OCI-LY7 (cell line): Measurements from ENCODE around the gene LRRC73. TPM values are rescaled to one million over a fixed set of nuclear protein-coding genes. Genes with fewer than 3 reads are reported as not detected.

Experiments
- BruUV-seq: library from RNA; stranded (reverse); fragments of 400-500 nt; replicated peaks from 2 replicates; lab custom pipeline; 2021; lab: Mats Ljungman, UMichigan
- CTCF ChIA-PET: fragments of 300-600 bp; sonication (Branson Sonifier 250); formaldehyde crosslinking; loops from one replicate; lab custom pipeline; 2022; ENCODE audit warnings: antibody characterized with exemption; ENCODE audit not compliant: unreplicated experiment; lab: Charles Lee
- POLR2A ChIA-PET: fragments of 300-600 bp; sonication (Branson Sonifier 250); formaldehyde crosslinking; loops from one replicate; lab custom pipeline; 2022; ENCODE audit warnings: antibody characterized with exemption; lab: Charles Lee
- DNase-seq: peaks from one replicate; pipeline ENCODE4 v3.0.0-alpha.2; 2015; ENCODE audit warnings: low spot score
- H2AFZ ChIP-seq: fragments of 200-600 bp; sonication (generic), shearing (Covaris generic); 2 replicates; pipeline ENCODE4 v1.6.1; 2014; ENCODE audit warnings: mild to moderate bottlenecking, antibody characterized with exemption, low read length, moderate library complexity
- H3K27ac ChIP-seq: fragments of 200-600 bp; sonication (generic); 2 replicates; pipeline ENCODE4 v1.5.1; 2014; ENCODE audit warnings: mixed run types, low read depth, mild to moderate bottlenecking, moderate library complexity, low read length, inconsistent platforms; ENCODE audit not compliant: poor library complexity, severe bottlenecking
- H3K36me3 ChIP-seq: fragments of 200-600 bp; sonication (generic); 2 replicates; pipeline ENCODE4 v1.6.1; 2014; ENCODE audit warnings: mild to moderate bottlenecking, antibody characterized with exemption, low read length, moderate library complexity, mixed read lengths; ENCODE audit not compliant: insufficient read depth
- H3K4me1 ChIP-seq: fragments of 200-600 bp; sonication (generic); 2 replicates; pipeline ENCODE4 v1.5.1; 2014; ENCODE audit warnings: mild to moderate bottlenecking, low read length; ENCODE audit not compliant: insufficient read depth, poor library complexity, severe bottlenecking
- H3K4me2 ChIP-seq: fragments of 200-600 bp; sonication (generic); 2 replicates; pipeline ENCODE4 v1.6.1; 2014; ENCODE audit warnings: mild to moderate bottlenecking, low read length
- H3K4me3 ChIP-seq: fragments of 200-600 bp; sonication (generic); 2 replicates; pipeline ENCODE4 v1.5.1; 2014; ENCODE audit warnings: mild to moderate bottlenecking, low read depth, low read length; ENCODE audit not compliant: poor library complexity, severe bottlenecking
- H3K79me2 ChIP-seq: fragments of 200-600 bp; sonication (generic); 2 replicates; pipeline ENCODE4 v1.6.1; 2016; ENCODE audit warnings: low read depth, mild to moderate bottlenecking, low read length, moderate library complexity, mixed read lengths; ENCODE audit not compliant: insufficient read depth
- H3K9me2 ChIP-seq: fragments of 200-600 bp; sonication (generic); 2 replicates; pipeline ENCODE4 v1.6.1; 2016; ENCODE audit warnings: mild to moderate bottlenecking, low read length, mixed read lengths; ENCODE audit not compliant: insufficient read depth
- H3K9me3 ChIP-seq: fragments of 200-600 bp; sonication (generic); 2 replicates; pipeline ENCODE4 v1.6.1; 2014; ENCODE audit warnings: mild to moderate bottlenecking, mixed run types, low read length, mixed read lengths
- H4K20me1 ChIP-seq: fragments of 200-600 bp; sonication (generic); 2 replicates; pipeline ENCODE4 v1.6.1; 2014; ENCODE audit warnings: mild to moderate bottlenecking, antibody characterized with exemption, low read length, moderate library complexity, mixed read lengths; ENCODE audit not compliant: insufficient read depth
- EZH2phosphoT487 ChIP-seq: fragments of 200-600 bp; sonication (generic); IDR thresholded peaks from 2 replicates; pipeline ENCODE4 v1.6.1; 2018; ENCODE audit warnings: low read depth, borderline replicate concordance, mild to moderate bottlenecking, mixed run types, antibody characterized with exemption, low read length, moderate library complexity, mixed read lengths
- intact Hi-C: fragments of 100-400 bp; cut with micrococcal nuclease; formaldehyde crosslinking; loops from one replicate; pipeline ENCODE4 v1.10.0; 2022; ENCODE audit not compliant: unreplicated experiment
- total RNA-seq, 2 experiments: library from RNA; depleted of rRNA in 1 of 2; stranded (reverse); fragments of >200 nt in 1 of 2; shearing (Covaris generic) in 1 of 2; gene quantifications; 2 replicates each; pipeline ENCODE4 v1.2.3, GENCODE V29; 2014 to 2022
- TF ChIP-seq, protein P1 (sequence below): fragments of 200-600 bp; sonication (generic); conservative IDR thresholded peaks from 2 replicates; pipeline ENCODE4 v1.5.1; 2014; ENCODE audit warnings: mild to moderate bottlenecking, antibody characterized with exemption, low read length, moderate library complexity, mixed read lengths

LRRC73 gene
- total RNA-seq, 2 experiments from 2014 or later = 0.19 to 0.25 TPM

DNA sequence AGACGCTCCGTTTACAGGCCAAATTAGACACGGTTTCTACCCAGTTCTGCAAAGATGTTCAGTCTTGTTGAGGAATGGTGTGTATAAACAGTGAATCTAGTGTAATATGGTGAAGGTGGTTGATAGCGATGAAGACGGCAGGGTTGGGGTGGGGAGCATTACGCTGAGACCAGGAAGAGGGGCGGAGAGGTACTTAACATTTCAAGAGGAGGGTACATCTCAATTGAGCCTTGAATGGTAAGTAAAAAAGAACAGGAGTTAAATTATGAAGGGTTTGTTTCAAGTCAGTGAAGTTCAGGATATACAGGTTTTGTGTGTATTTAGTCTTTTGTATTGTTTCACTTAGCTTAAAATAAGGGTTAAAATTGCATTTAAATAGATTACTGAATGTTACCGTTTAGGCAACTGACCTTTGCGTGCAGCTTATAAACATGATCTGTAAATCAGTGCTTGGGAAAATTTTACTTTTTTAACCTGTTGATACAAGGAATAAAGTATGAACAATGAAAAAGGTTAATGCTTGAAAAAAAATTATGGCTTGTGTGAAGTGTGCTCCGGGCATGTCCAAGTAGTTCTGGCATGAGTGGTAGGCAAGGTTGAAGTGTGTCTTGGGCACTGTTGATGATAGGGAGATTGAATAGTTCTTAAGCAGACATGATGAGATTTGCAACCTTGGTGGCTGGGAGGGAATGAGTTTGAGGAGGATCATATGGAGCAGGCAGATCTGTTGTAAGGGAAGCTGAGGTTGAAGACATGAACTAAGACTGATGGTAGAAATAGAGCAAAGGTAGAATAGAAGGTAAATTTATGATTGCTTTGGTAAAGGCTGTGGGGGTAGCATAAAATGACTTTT lies 7.6 kb upstream of the LRRC73 start:
- Histone ChIP-seq H3K27ac (peak overlapping the region; percentile 52), H3K4me2 (peak overlapping the region; percentile 96), H3K4me1 (peaks cover 20% of the 10 kb centered on the region), H3K36me3 (peaks cover 67% of the 10 kb centered on the region), H4K20me1 (peaks cover 9% of the 10 kb centered on the region; the same call in 1 of the 2 replicates), H3K4me3 (peak overlapping the region; percentile 95), H3K9me2 (no peaks in the 10 kb centered on the region), H2AFZ (peak overlapping the region; percentile 78; the same call in 1 of the 2 replicates), H3K9me3 (no peaks in the 10 kb centered on the region), H3K79me2 (peaks cover 42% of the 10 kb centered on the region)
- CTCF ChIA-PET = interaction anchor here (1.0 kb wide), 1 partner anchor 11 kb away, joined by 3 read pairs; no protein-coding TSS in a partner anchor
- POLR2A ChIA-PET = interaction anchor here (0.5 to 2.0 kb wide), 9 partner anchors 11 to 602 kb away, joined by 3 to 6 read pairs (median 3); partner anchors contain the start of genes ABCC10 and GTPBP2
- intact Hi-C loops = loop anchor here (10.0 kb wide), 1 partner anchor 557 kb away; no protein-coding TSS in a partner anchor
- peak; percentile 48 for DNase-seq
- no TSS peak for BruUV-seq
- TF ChIP-seq, protein P1, sequence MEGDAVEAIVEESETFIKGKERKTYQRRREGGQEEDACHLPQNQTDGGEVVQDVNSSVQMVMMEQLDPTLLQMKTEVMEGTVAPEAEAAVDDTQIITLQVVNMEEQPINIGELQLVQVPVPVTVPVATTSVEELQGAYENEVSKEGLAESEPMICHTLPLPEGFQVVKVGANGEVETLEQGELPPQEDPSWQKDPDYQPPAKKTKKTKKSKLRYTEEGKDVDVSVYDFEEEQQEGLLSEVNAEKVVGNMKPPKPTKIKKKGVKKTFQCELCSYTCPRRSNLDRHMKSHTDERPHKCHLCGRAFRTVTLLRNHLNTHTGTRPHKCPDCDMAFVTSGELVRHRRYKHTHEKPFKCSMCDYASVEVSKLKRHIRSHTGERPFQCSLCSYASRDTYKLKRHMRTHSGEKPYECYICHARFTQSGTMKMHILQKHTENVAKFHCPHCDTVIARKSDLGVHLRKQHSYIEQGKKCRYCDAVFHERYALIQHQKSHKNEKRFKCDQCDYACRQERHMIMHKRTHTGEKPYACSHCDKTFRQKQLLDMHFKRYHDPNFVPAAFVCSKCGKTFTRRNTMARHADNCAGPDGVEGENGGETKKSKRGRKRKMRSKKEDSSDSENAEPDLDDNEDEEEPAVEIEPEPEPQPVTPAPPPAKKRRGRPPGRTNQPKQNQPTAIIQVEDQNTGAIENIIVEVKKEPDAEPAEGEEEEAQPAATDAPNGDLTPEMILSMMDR = no peak
- no peak for TF ChIP-seq EZH2phosphoT487

DNA sequence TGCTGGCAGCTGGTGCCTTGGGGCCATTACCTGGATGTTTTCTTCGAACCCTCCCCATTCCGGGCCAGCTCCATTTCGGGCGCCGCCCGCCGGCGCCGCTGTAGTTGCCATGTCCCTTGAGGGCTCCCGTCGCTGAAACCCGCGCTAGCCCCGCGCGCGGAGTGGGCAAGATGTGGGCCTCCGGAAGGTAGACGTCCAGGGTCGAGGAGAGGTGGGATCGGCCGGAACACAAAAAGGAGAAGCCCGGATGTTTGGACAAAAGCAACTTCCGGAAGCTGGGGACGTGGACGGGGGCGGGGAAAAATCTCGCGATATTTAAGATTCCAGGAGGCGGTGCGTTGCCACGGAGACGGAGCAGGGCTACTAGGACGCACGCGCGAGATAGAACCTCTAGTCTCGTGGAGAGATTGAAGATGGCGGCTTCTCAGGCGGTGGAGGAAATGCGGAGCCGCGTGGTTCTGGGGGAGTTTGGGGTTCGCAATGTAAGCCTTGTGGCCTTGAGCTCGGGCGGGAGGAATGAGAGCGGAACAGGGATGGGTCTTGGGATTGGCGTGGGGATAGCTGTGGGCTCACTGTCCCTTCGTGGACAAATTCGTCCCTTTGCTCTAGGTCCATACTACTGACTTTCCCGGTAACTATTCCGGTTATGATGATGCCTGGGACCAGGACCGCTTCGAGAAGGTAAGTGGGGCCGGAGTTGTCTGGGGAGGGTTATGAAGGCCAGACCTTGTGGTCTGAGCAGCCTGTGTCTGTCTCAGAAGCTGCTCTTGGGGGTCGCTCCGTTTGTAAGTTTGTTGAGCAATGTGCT lies 6.8 kb upstream of the LRRC73 start, which contains the start of the genes POLR1C and YIPF3:
TSS of gene POLR1C (plus strand) at position 393 of the 808 bp plus-strand sequence. CDS start at position 414, 21 bp downstream.
TSS of gene YIPF3 (minus strand) at position 230 of the 808 bp plus-strand sequence. CDS start at position 111, 119 bp downstream.
- H3K27ac ChIP-seq = peak within 1 kb of the TSS; percentile 52
- TF ChIP-seq EZH2phosphoT487 = no peak
- peaks cover 9% of the 10 kb centered on the region; the same call in 1 of the 2 replicates for H4K20me1 ChIP-seq
- H3K4me1 ChIP-seq = peaks cover 20% of the 10 kb centered on the region
- DNase-seq = peak; percentile 99
- H3K4me3 ChIP-seq = peak within 1 kb of the TSS; percentile 95
- peak within 1 kb of the TSS; percentile 96 for H3K4me2 ChIP-seq
- H2AFZ ChIP-seq = peak within 1 kb of the TSS; percentile 78; the same call in 1 of the 2 replicates
- H3K79me2 ChIP-seq = peaks cover 42% of the 10 kb centered on the region
- POLR2A ChIA-PET = interaction anchor here (0.5 to 2.0 kb wide), 11 partner anchors 12 to 533 kb away, joined by 3 to 6 read pairs (median 3); partner anchors contain the start of genes ABCC10 and GTPBP2
- H3K9me2 ChIP-seq = no peaks in the 10 kb centered on the region
- H3K36me3 ChIP-seq = peaks cover 66% of the 10 kb centered on the region
- CTCF ChIA-PET = interaction anchor here (0.9 to 1.0 kb wide), 2 partner anchors 10 kb away, joined by 3 to 4 read pairs; no protein-coding TSS in a partner anchor
- BruUV-seq = TSS peak; percentile 61
- no peaks in the 10 kb centered on the region for H3K9me3 ChIP-seq
- intact Hi-C loops = loop anchor here (10.0 kb wide), 1 partner anchor 558 kb away; no protein-coding TSS in a partner anchor
